HepG2 (cell line): Measurements from ENCODE around the gene TCF12. TPM values are rescaled to one million over a fixed set of nuclear protein-coding genes. Genes with fewer than 3 reads are reported as not detected.

ENCODE experiments used
- CCDC6 ChIP-seq: sonication (generic); formaldehyde crosslinking; IDR thresholded peaks from 2 replicates; pipeline ENCODE4 v1.8.1; 2022; ENCODE audit warnings: mild to moderate bottlenecking, missing genetic modification reagents, moderate library complexity
- ESRRA ChIP-seq: sonication (generic); formaldehyde crosslinking; IDR thresholded peaks from 2 replicates; pipeline ENCODE4 v1.5.1; 2020; ENCODE audit warnings: mild to moderate bottlenecking, low read depth, missing genetic modification reagents
- FOXO1 ChIP-seq: sonication (generic); formaldehyde crosslinking; IDR thresholded peaks from 2 replicates; pipeline ENCODE4 v1.4.0; 2020; ENCODE audit warnings: missing genetic modification reagents
- HDAC1 ChIP-seq: sonication (generic); formaldehyde crosslinking; IDR thresholded peaks from 2 replicates; pipeline ENCODE4 v1.5.1; 2020; ENCODE audit warnings: mild to moderate bottlenecking, missing genetic modification reagents
- HDAC2 ChIP-seq: sonication (generic); formaldehyde crosslinking; IDR thresholded peaks from 2 replicates; pipeline ENCODE4 v1.4.0; 2020; ENCODE audit warnings: missing genetic modification reagents
- HIVEP1 ChIP-seq: sonication (generic); formaldehyde crosslinking; IDR thresholded peaks from 2 replicates; pipeline ENCODE4 v1.4.0; 2020; ENCODE audit warnings: mild to moderate bottlenecking, missing genetic modification reagents
- MTA1 ChIP-seq: sonication (generic); formaldehyde crosslinking; IDR thresholded peaks from 2 replicates; pipeline ENCODE4 v1.4.0; 2020; ENCODE audit warnings: missing genetic modification reagents, mild to moderate bottlenecking, borderline replicate concordance
- MYPOP ChIP-seq: sonication (generic); formaldehyde crosslinking; IDR thresholded peaks from 2 replicates; pipeline ENCODE4 v1.8.1; 2023; ENCODE audit warnings: mild to moderate bottlenecking, moderate library complexity, missing genetic modification reagents
- RBM22 ChIP-seq: fragments of 200-400 bp; formaldehyde crosslinking; optimal IDR thresholded peaks from 2 replicates; pipeline ENCODE3; 2017; ENCODE audit warnings: mild to moderate bottlenecking, low read length, moderate library complexity
- SKI ChIP-seq: fragments of 450-650 bp; IDR thresholded peaks from one replicate; pipeline ENCODE4 v1.6.1; 2018; ENCODE audit warnings: mild to moderate bottlenecking; ENCODE audit not compliant: partially characterized antibody
- SMAD1 ChIP-seq: sonication (generic); formaldehyde crosslinking; IDR thresholded peaks from 2 replicates; pipeline ENCODE4 v1.4.0; 2020; ENCODE audit warnings: missing genetic modification reagents, low read depth, mild to moderate bottlenecking, borderline replicate concordance
- TFDP2 ChIP-seq: sonication (generic); formaldehyde crosslinking; IDR thresholded peaks from 2 replicates; pipeline ENCODE4 v1.4.0; 2020; ENCODE audit warnings: missing genetic modification reagents
- YY1 ChIP-seq: IDR thresholded peaks from 2 replicates; pipeline ENCODE4 v1.6.1; 2011; ENCODE audit warnings: low read length, low read depth, moderate library complexity, mild to moderate bottlenecking; ENCODE audit not compliant: insufficient read depth, insufficient replicate concordance
- ZBTB1 ChIP-seq: sonication (generic); formaldehyde crosslinking; IDR thresholded peaks from 2 replicates; pipeline ENCODE4 v1.4.0; 2020; ENCODE audit warnings: missing genetic modification reagents, borderline replicate concordance
- ZNF430 ChIP-seq: sonication (generic); formaldehyde crosslinking; IDR thresholded peaks from 2 replicates; pipeline ENCODE4 v1.9.0; 2021; ENCODE audit warnings: mild to moderate bottlenecking, missing genetic modification reagents
- ZNF501 ChIP-seq: sonication (generic); formaldehyde crosslinking; IDR thresholded peaks from 2 replicates; pipeline ENCODE4 v1.5.1; 2020; ENCODE audit warnings: mild to moderate bottlenecking, moderate library complexity, missing genetic modification reagents
- ZNF556 ChIP-seq: sonication (generic); formaldehyde crosslinking; IDR thresholded peaks from 2 replicates; pipeline ENCODE4 v1.4.0; 2020; ENCODE audit warnings: mild to moderate bottlenecking, missing genetic modification reagents, borderline replicate concordance
- ZNF558 ChIP-seq: sonication (generic); formaldehyde crosslinking; IDR thresholded peaks from 2 replicates; pipeline ENCODE4 v1.9.0; 2022; ENCODE audit warnings: mild to moderate bottlenecking, missing genetic modification reagents, borderline replicate concordance
- ZUFSP ChIP-seq: sonication (generic); formaldehyde crosslinking; IDR thresholded peaks from 2 replicates; pipeline ENCODE4 v1.9.0; 2021; ENCODE audit warnings: missing genetic modification reagents, mild to moderate bottlenecking, borderline replicate concordance
- polyA plus RNA-seq, 8 experiments: library from polyadenylated mRNA; depleted of rRNA in 3 of 8; stranded (reverse) in 7 of 8; unstranded in 1 of 8; fragments of >200 nt; fragmentation: Illumina TruSeq in 4 of 8; extraction: Trizol in 4 of 8; gene quantifications; 2 replicates each; pipeline versions ENCODE4 v1.2.1 to v1.2.3, GENCODE V29; 2011 to 2016; ENCODE audit warnings: low read depth in 4 of 8, missing spikeins in 1 of 8, mixed read lengths in 1 of 8; ENCODE audit not compliant: insufficient read depth in 1 of 8
- total RNA-seq, 5 experiments: library from RNA; depleted of rRNA; stranded (reverse); fragments of >200 nt; fragmentation: Illumina TruSeq; extraction: Trizol; gene quantifications; 2 replicates each; pipeline ENCODE4 v1.2.3, GENCODE V29; 2016; ENCODE audit warnings: low read depth in 1 of 5
- TF ChIP-seq, protein P1 (sequence below): fragments of 450-650 bp; IDR thresholded peaks from 2 replicates; pipeline ENCODE4 v1.6.1; 2016
- TF ChIP-seq, protein P2 (sequence below): IDR thresholded peaks from 2 replicates; pipeline ENCODE4 v1.6.1; 2016; ENCODE audit warnings: missing compliant biosample characterization, missing genetic modification reagents, borderline replicate concordance

TCF12 gene
- total and polyA plus RNA-seq, 2 of the 13 experiments (the other 11 are each of a cell fraction or from before 2014, with no cell fraction given): 48.6 to 51.1 TPM

GRCh38 chr15:56886932-56887781 is 31.3 kb upstream of the TCF12 start (continued):
- TF ChIP-seq TFDP2 (CRISPR knock-in tag) (peak; percentile 94), ZNF430 (peak; percentile 81; the same call in 1 of the 2 replicates), HIVEP1 (CRISPR knock-in tag) (peak; percentile 82), HDAC1 (CRISPR knock-in tag) (peak; percentile 95), ZNF501 (CRISPR knock-in tag) (peak; percentile 97), CCDC6 (CRISPR knock-in tag) (peak; percentile 83), HDAC2 (CRISPR knock-in tag) (peak; percentile 61), FOXO1 (CRISPR knock-in tag) (peak; percentile 57), ESRRA (peak; percentile 7), ZNF558 (no peak; the same call in 1 of the 2 replicates), SMAD1 (CRISPR knock-in tag) (peak; percentile 46; the same call in 1 of the 2 replicates), MYPOP (peak; percentile 90), MTA1 (CRISPR knock-in tag) (peak; percentile 91; the same call in 1 of the 2 replicates), YY1 (peak; percentile 86), SKI (peak; percentile 91), ZBTB1 (peak; percentile 91), RBM22 (no peak), ZUFSP (CRISPR knock-in tag) (no peak), ZNF556 (peak; percentile 82; the same call in 1 of the 2 replicates)
- TF ChIP-seq, protein P1, sequence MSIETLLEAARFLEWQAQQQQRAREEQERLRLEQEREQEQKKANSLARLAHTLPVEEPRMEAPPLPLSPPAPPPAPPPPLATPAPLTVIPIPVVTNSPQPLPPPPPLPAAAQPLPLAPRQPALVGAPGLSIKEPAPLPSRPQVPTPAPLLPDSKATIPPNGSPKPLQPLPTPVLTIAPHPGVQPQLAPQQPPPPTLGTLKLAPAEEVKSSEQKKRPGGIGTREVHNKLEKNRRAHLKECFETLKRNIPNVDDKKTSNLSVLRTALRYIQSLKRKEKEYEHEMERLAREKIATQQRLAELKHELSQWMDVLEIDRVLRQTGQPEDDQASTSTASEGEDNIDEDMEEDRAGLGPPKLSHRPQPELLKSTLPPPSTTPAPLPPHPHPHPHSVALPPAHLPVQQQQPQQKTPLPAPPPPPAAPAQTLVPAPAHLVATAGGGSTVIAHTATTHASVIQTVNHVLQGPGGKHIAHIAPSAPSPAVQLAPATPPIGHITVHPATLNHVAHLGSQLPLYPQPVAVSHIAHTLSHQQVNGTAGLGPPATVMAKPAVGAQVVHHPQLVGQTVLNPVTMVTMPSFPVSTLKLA: no peak
- TF ChIP-seq, protein P2, sequence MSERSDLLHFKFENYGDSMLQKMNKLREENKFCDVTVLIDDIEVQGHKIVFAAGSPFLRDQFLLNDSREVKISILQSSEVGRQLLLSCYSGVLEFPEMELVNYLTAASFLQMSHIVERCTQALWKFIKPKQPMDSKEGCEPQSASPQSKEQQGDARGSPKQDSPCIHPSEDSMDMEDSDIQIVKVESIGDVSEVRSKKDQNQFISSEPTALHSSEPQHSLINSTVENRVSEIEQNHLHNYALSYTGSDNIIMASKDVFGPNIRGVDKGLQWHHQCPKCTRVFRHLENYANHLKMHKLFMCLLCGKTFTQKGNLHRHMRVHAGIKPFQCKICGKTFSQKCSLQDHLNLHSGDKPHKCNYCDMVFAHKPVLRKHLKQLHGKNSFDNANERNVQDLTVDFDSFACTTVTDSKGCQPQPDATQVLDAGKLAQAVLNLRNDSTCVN (CRISPR knock-in tag): peak; percentile 89; the same call in 1 of the 2 replicates
